ENCODE measurements around the gene CBARP.

Gene CBARP

GRCh38 chr19:1244693-1245451, 7.1 kb upstream of the CBARP start:
- no peak for TF ChIP-seq JUND (IDR thresholded peaks at IDR 0.05; ENCODE audit: low read depth)
- peak in 1 of 2 experiments; percentile 81 for DNase-seq (ENCODE audit: low read depth in 1 of 2, low spot score in 1 of 2)
- in situ Hi-C loops (cut with HindIII; ENCODE audit: low pct_unique_long_range_greater_than_20kb, low sequenced_read_pairs) = no loop called here

GRCh38 chr19:1243768-1244692, 6.2 kb upstream of the CBARP start:
- TF ChIP-seq JUND (IDR thresholded peaks at IDR 0.05; ENCODE audit: low read depth) = no peak
- in situ Hi-C loops (cut with HindIII; ENCODE audit: low pct_unique_long_range_greater_than_20kb, low sequenced_read_pairs) = no loop called here
- peak; percentile 81 to 88 for DNase-seq (ENCODE audit: low read depth in 1 of 2, low spot score in 1 of 2)

GRCh38 chr19:1241417-1242095, 3.8 kb upstream of the CBARP start, which contains the start of gene ATP5F1D:
ATP5F1D (plus strand) TSS chr19:1241751; CDS start chr19:1241851, 100 bp downstream.
- TF ChIP-seq JUND (IDR thresholded peaks at IDR 0.05; ENCODE audit: low read depth) = no peak
- DNase-seq (ENCODE audit: low read depth in 1 of 2, low spot score in 1 of 2) = peak; percentile 91 to 96
- in situ Hi-C loops (cut with HindIII; ENCODE audit: low pct_unique_long_range_greater_than_20kb, low sequenced_read_pairs) = no loop called here

GRCh38 chr19:1240925-1241324, 3.1 kb upstream of the CBARP start:
- TF ChIP-seq JUND (IDR thresholded peaks at IDR 0.05; ENCODE audit: low read depth) = no peak
- no peak for DNase-seq (ENCODE audit: low read depth in 1 of 2, low spot score in 1 of 2)
- in situ Hi-C loops (cut with HindIII; ENCODE audit: low pct_unique_long_range_greater_than_20kb, low sequenced_read_pairs) = no loop called here

- no peak for TF ChIP-seq JUND (IDR thresholded peaks at IDR 0.05; ENCODE audit: low read depth)
- peak; percentile 86 to 90 for DNase-seq (ENCODE audit: low read depth in 1 of 2, low spot score in 1 of 2)
- in situ Hi-C loops (cut with HindIII; ENCODE audit: low pct_unique_long_range_greater_than_20kb, low sequenced_read_pairs) = no loop called here
Measured at GRCh38 chr19:1239796-1240737, 2.3 kb upstream of the CBARP start.

- no peak for TF ChIP-seq JUND (IDR thresholded peaks at IDR 0.05; ENCODE audit: low read depth)
- DNase-seq (ENCODE audit: low read depth in 1 of 2, low spot score in 1 of 2) = no peak
- in situ Hi-C loops (cut with HindIII; ENCODE audit: low pct_unique_long_range_greater_than_20kb, low sequenced_read_pairs) = no loop called here
Measured at GRCh38 chr19:1239420-1239795, 1.6 kb upstream of the CBARP start.

GRCh38 chr19:1238369-1239303, 831 bp upstream of the CBARP start:
- no peak for DNase-seq (ENCODE audit: low read depth in 1 of 2, low spot score in 1 of 2)
- TF ChIP-seq JUND (IDR thresholded peaks at IDR 0.05; ENCODE audit: low read depth) = no peak
- in situ Hi-C loops (cut with HindIII; ENCODE audit: low pct_unique_long_range_greater_than_20kb, low sequenced_read_pairs) = no loop called here

- no peak for DNase-seq (ENCODE audit: low read depth in 1 of 2, low spot score in 1 of 2)
- in situ Hi-C loops (cut with HindIII; ENCODE audit: low pct_unique_long_range_greater_than_20kb, low sequenced_read_pairs) = no loop called here
- no peak for TF ChIP-seq JUND (IDR thresholded peaks at IDR 0.05; ENCODE audit: low read depth)
Measured at GRCh38 chr19:1237027-1237659, 662 bp downstream of the CBARP start.

- in situ Hi-C loops (cut with HindIII; ENCODE audit: low pct_unique_long_range_greater_than_20kb, low sequenced_read_pairs) = no loop called here
- no peak for TF ChIP-seq JUND (IDR thresholded peaks at IDR 0.05; ENCODE audit: low read depth)
- DNase-seq (ENCODE audit: low read depth in 1 of 2, low spot score in 1 of 2) = no peak
Measured at GRCh38 chr19:1236576-1236975, 1.2 kb downstream of the CBARP start.

Data from T47D (cell line).